ENCODE data around the gene TMEM171. TPM values are rescaled to one million over a fixed set of nuclear protein-coding genes. Genes with fewer than 3 reads are reported as not detected.

TMEM171 gene
- total RNA-seq, 1 donor from 2014 or later = 31.8 TPM

- no peak for TF ChIP-seq CTCF (IDR thresholded peaks at IDR 0.05)
- DNase-seq (ENCODE audit: extremely low spot score, unreplicated experiment) = no peak
These were observed 10.4 kb downstream of the TMEM171 start for GRCh38 chr5:73130811-73131210.

GRCh38 chr5:73131711-73132425 lies 11.5 kb downstream of the TMEM171 start:
- H3K27ac Mint-ChIP-seq (ENCODE audit: unreplicated experiment) = peak overlapping the region; percentile 13
- H3K9me3 Mint-ChIP-seq (ENCODE audit: unreplicated experiment) = no peaks in the 10 kb centered on the region
- no peak for DNase-seq (ENCODE audit: extremely low spot score, unreplicated experiment)
- H3K27me3 Mint-ChIP-seq (ENCODE audit: unreplicated experiment) = no peaks in the 10 kb centered on the region
- H3K4me3 Mint-ChIP-seq (ENCODE audit: unreplicated experiment) = no peak overlapping the region
- H3K4me1 Mint-ChIP-seq (ENCODE audit: unreplicated experiment) = peaks cover 28% of the 10 kb centered on the region
- H3K36me3 Mint-ChIP-seq (ENCODE audit: unreplicated experiment) = peaks cover 32% of the 10 kb centered on the region
- no peak for TF ChIP-seq CTCF (IDR thresholded peaks at IDR 0.05)

More at GRCh38 chr5:73130811-73131210, 10.4 kb downstream of the TMEM171 start:
- Mint-ChIP-seq H3K27me3 (ENCODE audit: unreplicated experiment) (no peaks in the 10 kb centered on the region), H3K4me1 (ENCODE audit: unreplicated experiment) (peaks cover 23% of the 10 kb centered on the region), H3K9me3 (ENCODE audit: unreplicated experiment) (no peaks in the 10 kb centered on the region), H3K4me3 (ENCODE audit: unreplicated experiment) (no peak overlapping the region), H3K36me3 (ENCODE audit: unreplicated experiment) (peaks cover 40% of the 10 kb centered on the region), H3K27ac (ENCODE audit: unreplicated experiment) (no peak overlapping the region)

GRCh38 chr5:73132759-73133158 lies 12.4 kb downstream of the TMEM171 start:
- H3K27me3 Mint-ChIP-seq (ENCODE audit: unreplicated experiment) = no peaks in the 10 kb centered on the region
- DNase-seq (ENCODE audit: extremely low spot score, unreplicated experiment) = no peak
- H3K4me1 Mint-ChIP-seq (ENCODE audit: unreplicated experiment) = peaks cover 35% of the 10 kb centered on the region
- no peak for TF ChIP-seq CTCF (IDR thresholded peaks at IDR 0.05)
- H3K4me3 Mint-ChIP-seq (ENCODE audit: unreplicated experiment) = no peak overlapping the region
- no peaks in the 10 kb centered on the region for H3K9me3 Mint-ChIP-seq (ENCODE audit: unreplicated experiment)
- H3K36me3 Mint-ChIP-seq (ENCODE audit: unreplicated experiment) = peaks cover 31% of the 10 kb centered on the region
- H3K27ac Mint-ChIP-seq (ENCODE audit: unreplicated experiment) = no peak overlapping the region

- Mint-ChIP-seq H3K27ac (ENCODE audit: unreplicated experiment) (peak overlapping the region; percentile 80), H3K27me3 (ENCODE audit: unreplicated experiment) (no peaks in the 10 kb centered on the region), H3K4me3 (ENCODE audit: unreplicated experiment) (no peak overlapping the region), H3K36me3 (ENCODE audit: unreplicated experiment) (peaks cover 13% of the 10 kb centered on the region), H3K9me3 (ENCODE audit: unreplicated experiment) (no peaks in the 10 kb centered on the region), H3K4me1 (ENCODE audit: unreplicated experiment) (peaks cover 44% of the 10 kb centered on the region)
- TF ChIP-seq CTCF (IDR thresholded peaks at IDR 0.05) = no peak
- DNase-seq (ENCODE audit: extremely low spot score, unreplicated experiment) = no peak
These were observed 14.6 kb downstream of the TMEM171 start for GRCh38 chr5:73135021-73135420.

- Mint-ChIP-seq H3K27me3 (ENCODE audit: unreplicated experiment) (no peaks in the 10 kb centered on the region), H3K4me1 (ENCODE audit: unreplicated experiment) (peaks cover 44% of the 10 kb centered on the region), H3K4me3 (ENCODE audit: unreplicated experiment) (no peak overlapping the region), H3K36me3 (ENCODE audit: unreplicated experiment) (peaks cover 8% of the 10 kb centered on the region), H3K27ac (ENCODE audit: unreplicated experiment) (peak overlapping the region; percentile 80), H3K9me3 (ENCODE audit: unreplicated experiment) (no peaks in the 10 kb centered on the region)
- no peak for DNase-seq (ENCODE audit: extremely low spot score, unreplicated experiment)
- TF ChIP-seq CTCF (IDR thresholded peaks at IDR 0.05) = peak; percentile 61
These were observed 15.2 kb downstream of the TMEM171 start for GRCh38 chr5:73135429-73136054.

All from osteocyte (in vitro differentiated cells).